Thyroid gland (tissue), 4 donors: ENCODE results near the gene OSBPL5.

Experiments used
- POLR2A ChIP-seq, 2 donors: fragments of 450-650 bp; IDR thresholded peaks; one replicate each; pipeline ENCODE4 v1.6.1; 2017; ENCODE audit warnings: antibody characterized with exemption in 2 of 2, mild to moderate bottlenecking in 2 of 2, moderate library complexity in 1 of 2
- TF ChIP-seq, protein P1 (sequence below), 6 experiments: fragments of 200-600 bp in 3 of 6; fragments of 450-650 bp in 3 of 6; sonication (generic) in 3 of 6; IDR thresholded peaks; one replicate each; pipeline ENCODE4 v1.5.1; 2016 to 2019; ENCODE audit warnings: antibody characterized with exemption in 6 of 6, mild to moderate bottlenecking in 2 of 6, inconsistent platforms in 1 of 6, moderate library complexity in 1 of 6

DNA sequence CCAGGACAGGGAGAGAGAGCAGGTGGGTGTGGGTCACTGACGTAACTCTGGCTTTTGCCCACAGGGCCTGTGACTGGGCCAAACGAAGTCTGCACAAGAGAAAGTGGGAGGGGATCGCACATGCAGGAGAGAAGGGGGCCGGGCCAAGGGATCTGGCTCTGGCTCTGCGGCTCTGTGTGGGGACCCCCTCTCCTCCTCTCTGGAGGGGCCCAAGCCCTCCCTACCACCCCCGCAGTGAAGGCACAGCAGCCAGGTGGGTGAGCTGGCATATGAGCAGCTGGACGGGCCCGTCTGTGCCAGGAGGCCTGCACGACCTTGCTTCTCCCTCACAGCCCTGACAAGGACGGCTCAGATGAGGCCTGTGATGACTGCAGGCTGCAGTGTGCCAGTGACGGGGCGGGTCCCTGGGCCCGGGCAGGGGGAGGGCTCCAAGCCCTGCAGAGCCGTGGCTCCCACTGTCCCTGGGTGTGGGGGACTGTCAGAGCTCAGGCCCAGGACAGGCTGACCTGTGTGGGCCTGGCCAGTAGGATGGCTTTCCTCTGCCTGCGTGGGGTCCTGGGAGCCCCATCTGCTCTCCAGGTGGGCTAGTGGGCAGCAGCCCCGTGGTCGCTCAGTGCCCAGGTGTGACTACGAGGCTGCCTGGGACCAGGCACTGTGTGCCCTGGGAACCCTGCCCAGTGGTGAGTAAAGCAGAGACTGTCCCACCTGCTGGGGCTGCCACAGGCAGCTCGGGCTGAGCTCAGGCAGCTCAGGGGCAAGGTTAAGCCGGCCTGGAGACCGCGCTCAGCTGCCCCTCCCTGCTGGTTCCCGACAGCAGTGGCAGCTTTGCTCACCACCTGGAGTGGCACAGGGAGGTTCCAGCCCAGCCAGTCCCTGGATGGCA is 31.3 kb upstream of the OSBPL5 start:
- TF ChIP-seq, protein P1, sequence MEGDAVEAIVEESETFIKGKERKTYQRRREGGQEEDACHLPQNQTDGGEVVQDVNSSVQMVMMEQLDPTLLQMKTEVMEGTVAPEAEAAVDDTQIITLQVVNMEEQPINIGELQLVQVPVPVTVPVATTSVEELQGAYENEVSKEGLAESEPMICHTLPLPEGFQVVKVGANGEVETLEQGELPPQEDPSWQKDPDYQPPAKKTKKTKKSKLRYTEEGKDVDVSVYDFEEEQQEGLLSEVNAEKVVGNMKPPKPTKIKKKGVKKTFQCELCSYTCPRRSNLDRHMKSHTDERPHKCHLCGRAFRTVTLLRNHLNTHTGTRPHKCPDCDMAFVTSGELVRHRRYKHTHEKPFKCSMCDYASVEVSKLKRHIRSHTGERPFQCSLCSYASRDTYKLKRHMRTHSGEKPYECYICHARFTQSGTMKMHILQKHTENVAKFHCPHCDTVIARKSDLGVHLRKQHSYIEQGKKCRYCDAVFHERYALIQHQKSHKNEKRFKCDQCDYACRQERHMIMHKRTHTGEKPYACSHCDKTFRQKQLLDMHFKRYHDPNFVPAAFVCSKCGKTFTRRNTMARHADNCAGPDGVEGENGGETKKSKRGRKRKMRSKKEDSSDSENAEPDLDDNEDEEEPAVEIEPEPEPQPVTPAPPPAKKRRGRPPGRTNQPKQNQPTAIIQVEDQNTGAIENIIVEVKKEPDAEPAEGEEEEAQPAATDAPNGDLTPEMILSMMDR (IDR thresholded peaks at IDR 0.05): no peak
- no peak for TF ChIP-seq POLR2A (IDR thresholded peaks at IDR 0.05)
